Omental fat pad (tissue), 4 donors: ENCODE measurements around the gene FRMD4A. TPM values are rescaled to one million over a fixed set of nuclear protein-coding genes. Genes with fewer than 3 reads are reported as not detected.
"Not testable (repeated sequence)": the region's sequence is repeated elsewhere in the genome, so short reads cannot be mapped to it uniquely, and the experiment has no call there.

Experiments
- ATAC-seq: fragments of 150-250 bp; one replicate; pipeline ENCODE4 v1.9.1; 2016; ENCODE audit warnings: mild to moderate bottlenecking, moderate library complexity; ENCODE audit not compliant: low FRiP score
- DNase-seq: peaks from one replicate; pipeline ENCODE4 v3.0.0-alpha.2; 2019; ENCODE audit warnings: low spot score
- CTCF ChIP-seq, 3 donors: fragments of 450-650 bp; IDR thresholded peaks; one replicate each; pipeline ENCODE4 v1.5.1; 2016 to 2017; ENCODE audit warnings: antibody characterized with exemption in 3 of 3, mild to moderate bottlenecking in 3 of 3, moderate library complexity in 2 of 3
- total RNA-seq, 4 donors: library from RNA; depleted of rRNA; stranded (reverse); fragments of >200 nt; gene quantifications; one replicate each; pipeline ENCODE4 v1.1.0, GENCODE V29; 2016

FRMD4A gene
- total RNA-seq, 4 donors from 2014 or later: 66.8 to 119 (median 81.6) TPM

GRCh38 chr10:14146025-14146424 is 184.7 kb downstream of the FRMD4A start:
- ATAC-seq: no peak
- DNase-seq: no peak
- TF ChIP-seq CTCF (IDR thresholded peaks at IDR 0.05): no peak

- TF ChIP-seq CTCF (IDR thresholded peaks at IDR 0.05): no peak
- ATAC-seq: no peak
- no peak for DNase-seq
These were observed 186.3 kb downstream of the FRMD4A start for GRCh38 chr10:14144451-14144850.

- no peak for TF ChIP-seq CTCF (IDR thresholded peaks at IDR 0.05)
- ATAC-seq (no peak), DNase-seq (no peak)
These were observed 188.0 kb downstream of the FRMD4A start for GRCh38 chr10:14142606-14143250.

- ATAC-seq: no peak
- DNase-seq: no peak
- TF ChIP-seq CTCF (IDR thresholded peaks at IDR 0.05): no peak
These were observed 189.4 kb downstream of the FRMD4A start for GRCh38 chr10:14141283-14141682.

- no peak for ATAC-seq
- no peak for DNase-seq
- TF ChIP-seq CTCF (IDR thresholded peaks at IDR 0.05): no peak
These were observed 193.3 kb downstream of the FRMD4A start for GRCh38 chr10:14137391-14137790.

- not testable (repeated sequence) for DNase-seq, ATAC-seq
These were observed 195.5 kb downstream of the FRMD4A start for GRCh38 chr10:14135196-14135595.

- no peak for TF ChIP-seq CTCF (IDR thresholded peaks at IDR 0.05)
- ATAC-seq: no peak
- no peak for DNase-seq
These were observed 196.4 kb downstream of the FRMD4A start for GRCh38 chr10:14134275-14134674.
